HepG2 (cell line): ENCODE results near the gene MT1G. TPM values are rescaled to one million over a fixed set of nuclear protein-coding genes. Genes with fewer than 3 reads are reported as not detected.

Source experiments
- ATAC-seq: fragments of 200-7000 bp; cut with Tn5 transposase; 3 replicates; pipeline ENCODE4 v1.9.1; 2020; ENCODE audit warnings: mild to moderate bottlenecking, moderate library complexity
- BruUV-seq: library from RNA; stranded (reverse); fragments of 400-500 nt; replicated peaks from 2 replicates; lab custom pipeline; 2021; lab: Mats Ljungman, UMichigan
- CTCF ChIA-PET: fragments of 300-600 bp; formaldehyde crosslinking; extraction: SDS; loops from one replicate; lab custom pipeline; 2021; ENCODE audit warnings: low total read pairs, inconsistent platforms, low intra/inter-chr PET ratio; lab: Yijun Ruan, JAX
- POLR2A ChIA-PET: fragments of 350-600 bp; sonication (Branson Sonifier 250); formaldehyde crosslinking; loops from one replicate; lab custom pipeline; 2020; ENCODE audit warnings: antibody characterized with exemption, inconsistent platforms; lab: Yijun Ruan, JAX
- DNase-seq: peaks from one replicate; pipeline ENCODE4 v3.0.0-alpha.2; 2015; ENCODE audit warnings: low spot score
- FAIRE-seq: peaks from 3 replicates; lab custom pipeline; 2011; peaks lifted over from hg19 to GRCh38; lab: Jason Lieb, UNC
- H2AFZ ChIP-seq: one replicate; pipeline ENCODE4 v1.6.1; 2011; ENCODE audit warnings: low read length, inconsistent platforms
- H3K27ac ChIP-seq: fragments of 300-600 bp; 3 replicates; pipeline ENCODE4 v1.8.0; 2011; ENCODE audit warnings: mixed run types, mild to moderate bottlenecking, mixed read lengths, low read length, inconsistent platforms; ENCODE audit not compliant: insufficient read depth; ENCODE audit errors: extremely low read length
- H3K27me3 ChIP-seq, 2 experiments: fragments of 200-600 bp in 1 of 2; 2 replicates in 1 of 2; 3 replicates in 1 of 2; pipeline versions ENCODE4 v1.6.0 to v1.8.0; 2011; ENCODE audit warnings: low read length in 2 of 2, mild to moderate bottlenecking in 2 of 2, moderate library complexity in 2 of 2, inconsistent platforms in 1 of 2; ENCODE audit not compliant: insufficient read depth in 2 of 2, control insufficient read depth in 1 of 2
- H3K36me3 ChIP-seq, 2 experiments: fragments of 200-600 bp in 1 of 2; replicated peaks in 1 of 2; 2 replicates in 1 of 2; 3 replicates in 1 of 2; pipeline versions ENCODE4 v1.5.1 to v1.8.0; 2011; ENCODE audit warnings: low read length in 2 of 2, inconsistent platforms in 1 of 2; ENCODE audit not compliant: insufficient read depth in 2 of 2, control insufficient read depth in 1 of 2
- H3K4me1 ChIP-seq: 2 replicates; pipeline ENCODE4 v1.5.1; 2012; ENCODE audit warnings: low read length, inconsistent platforms; ENCODE audit not compliant: insufficient read depth
- H3K4me2 ChIP-seq: 2 replicates; pipeline ENCODE4 v1.6.0; 2011; ENCODE audit warnings: low read depth, low read length, inconsistent platforms
- H3K4me3 ChIP-seq, 3 experiments: fragments of 200-600 bp in 1 of 3; sonication (generic), shearing (Covaris generic) in 1 of 3; replicated peaks in 1 of 3; 2 replicates each; pipeline ENCODE4 v1.5.1; 2011 to 2016; ENCODE audit warnings: low read length in 3 of 3, inconsistent platforms in 2 of 3, low read depth in 2 of 3, mild to moderate bottlenecking in 2 of 3, control low read depth in 1 of 3, mixed read lengths in 1 of 3; ENCODE audit not compliant: insufficient read depth in 1 of 3
- H3K79me2 ChIP-seq: one replicate; pipeline ENCODE4 v1.6.1; 2011; ENCODE audit warnings: low read length, inconsistent platforms; ENCODE audit not compliant: insufficient read depth
- H3K9ac ChIP-seq: 2 replicates; pipeline ENCODE4 v1.6.0; 2011; ENCODE audit warnings: mild to moderate bottlenecking, low read depth, low read length, inconsistent platforms; ENCODE audit not compliant: insufficient read depth
- H3K9me3 ChIP-seq: 2 replicates; pipeline ENCODE4 v1.5.1; 2012; ENCODE audit warnings: mild to moderate bottlenecking, low read length
- H4K20me1 ChIP-seq: 2 replicates; pipeline ENCODE4 v1.6.0; 2011; ENCODE audit warnings: inconsistent platforms, mild to moderate bottlenecking, low read length, moderate library complexity; ENCODE audit not compliant: insufficient read depth
- MED1 ChIP-seq: sonication (generic); formaldehyde crosslinking; IDR thresholded peaks from 2 replicates; pipeline ENCODE4 v1.4.0; 2020; ENCODE audit warnings: missing genetic modification reagents
- PBX3 ChIP-seq: sonication (generic); formaldehyde crosslinking; IDR thresholded peaks from 2 replicates; pipeline ENCODE4 v1.8.1; 2023; ENCODE audit warnings: missing genetic modification reagents, inconsistent platforms, borderline replicate concordance
- RAD21 ChIP-seq: fragments of 450-650 bp; formaldehyde crosslinking; IDR thresholded peaks from 2 replicates; pipeline ENCODE4 v1.5.0; 2020; ENCODE audit warnings: mild to moderate bottlenecking
- RAD51 ChIP-seq: fragments of 450-650 bp; IDR thresholded peaks from 2 replicates; pipeline ENCODE4 v1.6.1; 2016; ENCODE audit warnings: borderline replicate concordance
- STAG1 ChIP-seq: sonication (generic); formaldehyde crosslinking; IDR thresholded peaks from 2 replicates; pipeline ENCODE4 v1.4.0; 2020; ENCODE audit warnings: missing genetic modification reagents
- TEAD3 ChIP-seq: optimal IDR thresholded peaks from 2 replicates; pipeline ENCODE3; 2016; ENCODE audit warnings: borderline replicate concordance
- ZBTB33 ChIP-seq: sonication (generic); formaldehyde crosslinking; IDR thresholded peaks from 2 replicates; pipeline ENCODE4 v1.4.0; 2020; ENCODE audit warnings: missing genetic modification reagents
- ZFX ChIP-seq: sonication (generic); formaldehyde crosslinking; IDR thresholded peaks from 2 replicates; pipeline ENCODE4 v1.4.0; 2020; ENCODE audit warnings: mild to moderate bottlenecking, low read depth, missing genetic modification reagents, moderate library complexity
- ZNF205 ChIP-seq: IDR thresholded peaks from 2 replicates; pipeline ENCODE4 v1.6.1; 2018; ENCODE audit warnings: missing biosample characterization, missing genetic modification reagents
- ZUFSP ChIP-seq: sonication (generic); formaldehyde crosslinking; IDR thresholded peaks from 2 replicates; pipeline ENCODE4 v1.9.0; 2021; ENCODE audit warnings: missing genetic modification reagents, mild to moderate bottlenecking, borderline replicate concordance
- WGBS: methylation state at CpG from one replicate; pipeline ENCODE4 v1.1.6; 2017; ENCODE audit warnings: low lambda C conversion rate; 5-methylcytosine and 5-hydroxymethylcytosine counted together
- in situ Hi-C: cut with HindIII; loops from 2 replicates; pipeline ENCODE4 v1.10.0; 2017; ENCODE audit warnings: low pct_unique_long_range_greater_than_20kb; ENCODE audit not compliant: extremely low pct_ligation_motif_present
- intact Hi-C: fragments of 100-400 bp; cut with micrococcal nuclease; formaldehyde crosslinking; loops from one replicate; pipeline ENCODE4 v1.10.0; 2022; ENCODE audit not compliant: unreplicated experiment
- polyA plus RNA-seq, 8 experiments: library from polyadenylated mRNA; depleted of rRNA in 3 of 8; stranded (reverse) in 7 of 8; unstranded in 1 of 8; fragments of >200 nt; fragmentation: Illumina TruSeq in 4 of 8; extraction: Trizol in 4 of 8; gene quantifications; 2 replicates each; pipeline versions ENCODE4 v1.2.1 to v1.2.3, GENCODE V29; 2011 to 2016; ENCODE audit warnings: low read depth in 4 of 8, missing spikeins in 1 of 8, mixed read lengths in 1 of 8; ENCODE audit not compliant: insufficient read depth in 1 of 8
- total RNA-seq, 5 experiments: library from RNA; depleted of rRNA; stranded (reverse); fragments of >200 nt; fragmentation: Illumina TruSeq; extraction: Trizol; gene quantifications; 2 replicates each; pipeline ENCODE4 v1.2.3, GENCODE V29; 2016; ENCODE audit warnings: low read depth in 1 of 5

The MT1G gene
- total and polyA plus RNA-seq, 2 of the 13 experiments (the other 11 are each of a cell fraction or from before 2014, with no cell fraction given), result 3.6 to 377 TPM

- TF ChIP-seq ZNF205 (CRISPR knock-in tag) (no peak), RAD51 (no peak), MED1 (CRISPR knock-in tag) (no peak), PBX3 (CRISPR knock-in tag) (no peak), ZBTB33 (no peak)
Observed at GRCh38 chr16:56629531-56629930, 38.3 kb downstream of the MT1G start (continued).

- Histone ChIP-seq H3K27me3 (peaks cover 6 to 59% of the 10 kb centered on the region in 2 experiments; a peak in 4 of 5 replicates), H3K36me3 (no peaks in the 10 kb centered on the region), H3K4me3 (no peak overlapping the region), H3K9ac (no peak overlapping the region), H3K79me2 (no peaks in the 10 kb centered on the region), H3K4me1 (peaks cover 51% of the 10 kb centered on the region), H2AFZ (no peak overlapping the region), H3K27ac (no peak overlapping the region), H4K20me1 (no peaks in the 10 kb centered on the region), H3K4me2 (no peak overlapping the region), H3K9me3 (no peaks in the 10 kb centered on the region)
- peak; percentile 26 for DNase-seq
- no TSS peak for BruUV-seq
- CTCF ChIA-PET, result no interaction called here
- intact Hi-C loops, result no loop called here
- in situ Hi-C loops, result no loop called here
- WGBS, result 32% methylated on average over 9 of the region's 9 CpGs
- POLR2A ChIA-PET, result no interaction called here
- peak; percentile 81 for FAIRE-seq
- no peak for ATAC-seq
- TF ChIP-seq TEAD3 (CRISPR knock-in tag) (peak; percentile 17), RAD21 (0 out of 2 replicates have a peak, but pooled peaks have one; percentile 28), ZUFSP (CRISPR knock-in tag) (no peak), STAG1 (peak; percentile 63), ZFX (CRISPR knock-in tag) (0 out of 2 replicates have a peak, but pooled peaks have one; percentile 26)
Observed at GRCh38 chr16:56628486-56629350, 39.1 kb downstream of the MT1G start.
